ENCODE measurements around the gene ZNF575. TPM values are rescaled to one million over a fixed set of nuclear protein-coding genes. Genes with fewer than 3 reads are reported as not detected.

Gene ZNF575
- total and polyA plus RNA-seq, 10 of the 15 experiments (the other 5 are each of a cell fraction or from before 2014, with no cell fraction given): 0.18 to 2.8 (median 0.75) TPM

GRCh38 chr19:43519436-43520088, 13.4 kb upstream of the ZNF575 start (continued):
- peak; percentile 44; the same call in 1 of the 2 replicates for TF ChIP-seq IRF4 (IDR thresholded peaks at IDR 0.05; ENCODE audit: low read depth, low read length)
- TF ChIP-seq KAT2A (conservative IDR thresholded peaks at IDR 0.05; ENCODE audit: control insufficient read depth, low read depth, low read length): no peak
- no peak for TF ChIP-seq JUND (IDR thresholded peaks at IDR 0.05; ENCODE audit: low read depth, low read length)
- no peak for TF ChIP-seq MTA3 (IDR thresholded peaks at IDR 0.05; ENCODE audit: borderline replicate concordance, low read length)
- TF ChIP-seq HDAC2 (IDR thresholded peaks at IDR 0.05): no peak
- TF ChIP-seq SRF (IDR thresholded peaks at IDR 0.05; ENCODE audit: low read depth in 2 of 2, low read length in 2 of 2): no peak
- TF ChIP-seq NR2C2 (IDR thresholded peaks at IDR 0.05; ENCODE audit: borderline replicate concordance, control insufficient read depth, insufficient read length, low read depth): no peak
- peak; percentile 95 for TF ChIP-seq RAD21 (IDR thresholded peaks at IDR 0.05; ENCODE audit: insufficient read depth, low read depth, low read length)
- no peak for TF ChIP-seq BCL11A (IDR thresholded peaks at IDR 0.05; ENCODE audit: low read depth, low read length)
- no peak for TF ChIP-seq RUNX3 (IDR thresholded peaks at IDR 0.05; ENCODE audit: low read length)
- no peak for TF ChIP-seq ZBTB33 (IDR thresholded peaks at IDR 0.05)
- 0 out of 2 replicates have a peak, but pooled peaks have one; percentile 32 for TF ChIP-seq SMARCA5 (IDR thresholded peaks at IDR 0.05)
- no peak for TF ChIP-seq E4F1 (IDR thresholded peaks at IDR 0.05; ENCODE audit: borderline replicate concordance, partially characterized antibody)
- TF ChIP-seq IKZF1 (conservative IDR thresholded peaks at IDR 0.05): 0 out of 2 replicates have a peak, but pooled peaks have one; percentile 33
- TF ChIP-seq IKZF2 (IDR thresholded peaks at IDR 0.05): peak; percentile 47 to 56; a peak in 3 of 4 replicates
- TF ChIP-seq STAT1 (conservative IDR thresholded peaks at IDR 0.05): no peak
- no peak for TF ChIP-seq STAT3 (IDR thresholded peaks at IDR 0.05; ENCODE audit: low read depth, low read length)
- no peak for TF ChIP-seq ELK1 (IDR thresholded peaks at IDR 0.05; ENCODE audit: low read depth, low read length)

All from GM12878 (cell line).